ENCODE results near the gene ATAD1. TPM values are rescaled to one million over a fixed set of nuclear protein-coding genes. Genes with fewer than 3 reads are reported as not detected.
A peak's percentile ranks its signal among the peaks of the same experiment; 100 is the strongest.

Gene ATAD1
- total and polyA plus RNA-seq, 7 donors, result 38.6 to 84.6 (median 58.5) TPM

DNA sequence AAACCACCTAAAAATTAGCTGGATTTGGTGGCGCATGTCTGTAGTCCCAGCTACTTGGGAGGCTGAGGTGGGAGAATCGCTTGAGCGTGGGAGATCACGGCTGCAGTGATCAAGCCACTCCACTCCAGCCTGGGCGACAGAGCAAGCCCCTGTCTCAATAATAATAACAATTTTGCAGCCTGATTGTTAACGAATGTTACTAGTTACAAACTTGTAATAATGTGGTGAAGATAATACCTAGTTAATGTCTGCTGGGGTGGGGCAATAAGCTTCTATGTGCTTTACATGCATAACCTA is 1.2 kb upstream of the ATAD1 start:
- intact Hi-C loops (cut with DNase I), result no loop called here

GRCh38 chr10:87818505-87819288 is 671 bp upstream of the ATAD1 start:
- intact Hi-C loops (cut with DNase I), result no loop called here
- Histone ChIP-seq H3K27ac (peak overlapping the region; percentile 91), H3K27me3 (ENCODE audit: insufficient read depth in 3 of 3, low read length in 2 of 3) (no peaks in the 10 kb centered on the region), H3K4me1 (peaks cover 26% of the 10 kb centered on the region), H3K4me3 (peak overlapping the region; percentile 75), H3K9me3 (no peaks in the 10 kb centered on the region), H3K36me3 (ENCODE audit: insufficient read depth in 1 of 2, low read depth in 1 of 2) (peaks cover 0 to 7% of the 10 kb centered on the region in 2 donors)
- DNase-seq, result no peak
- ATAC-seq, result peak; percentile 29 to 50 (median 36)
- TF ChIP-seq, protein P1, sequence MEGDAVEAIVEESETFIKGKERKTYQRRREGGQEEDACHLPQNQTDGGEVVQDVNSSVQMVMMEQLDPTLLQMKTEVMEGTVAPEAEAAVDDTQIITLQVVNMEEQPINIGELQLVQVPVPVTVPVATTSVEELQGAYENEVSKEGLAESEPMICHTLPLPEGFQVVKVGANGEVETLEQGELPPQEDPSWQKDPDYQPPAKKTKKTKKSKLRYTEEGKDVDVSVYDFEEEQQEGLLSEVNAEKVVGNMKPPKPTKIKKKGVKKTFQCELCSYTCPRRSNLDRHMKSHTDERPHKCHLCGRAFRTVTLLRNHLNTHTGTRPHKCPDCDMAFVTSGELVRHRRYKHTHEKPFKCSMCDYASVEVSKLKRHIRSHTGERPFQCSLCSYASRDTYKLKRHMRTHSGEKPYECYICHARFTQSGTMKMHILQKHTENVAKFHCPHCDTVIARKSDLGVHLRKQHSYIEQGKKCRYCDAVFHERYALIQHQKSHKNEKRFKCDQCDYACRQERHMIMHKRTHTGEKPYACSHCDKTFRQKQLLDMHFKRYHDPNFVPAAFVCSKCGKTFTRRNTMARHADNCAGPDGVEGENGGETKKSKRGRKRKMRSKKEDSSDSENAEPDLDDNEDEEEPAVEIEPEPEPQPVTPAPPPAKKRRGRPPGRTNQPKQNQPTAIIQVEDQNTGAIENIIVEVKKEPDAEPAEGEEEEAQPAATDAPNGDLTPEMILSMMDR (IDR thresholded peaks at IDR 0.05), result no peak
- WGBS, 3 donors, result 13 to 17% (median 15%) methylated on average over 29 of the region's 29 CpGs

More for the DNA sequence above, 1.2 kb upstream of the ATAD1 start:
- DNase-seq (no peak), ATAC-seq (no peak)
- H3K27me3 ChIP-seq (ENCODE audit: insufficient read depth in 3 of 3, low read length in 2 of 3), result no peaks in the 10 kb centered on the region
- TF ChIP-seq, protein P1 (IDR thresholded peaks at IDR 0.05), result no peak
- no peak overlapping the region for H3K27ac ChIP-seq
- peaks cover 0 to 2% of the 10 kb centered on the region in 2 donors for H3K36me3 ChIP-seq (ENCODE audit: insufficient read depth in 1 of 2, low read depth in 1 of 2)
- peak overlapping the region; percentile 75 for H3K4me3 ChIP-seq
- H3K9me3 ChIP-seq, result no peaks in the 10 kb centered on the region
- H3K4me1 ChIP-seq, result peaks cover 26% of the 10 kb centered on the region
- 90 to 97% (median 91%) methylated on average over 6 of the region's 6 CpGs for WGBS, 3 donors

DNA sequence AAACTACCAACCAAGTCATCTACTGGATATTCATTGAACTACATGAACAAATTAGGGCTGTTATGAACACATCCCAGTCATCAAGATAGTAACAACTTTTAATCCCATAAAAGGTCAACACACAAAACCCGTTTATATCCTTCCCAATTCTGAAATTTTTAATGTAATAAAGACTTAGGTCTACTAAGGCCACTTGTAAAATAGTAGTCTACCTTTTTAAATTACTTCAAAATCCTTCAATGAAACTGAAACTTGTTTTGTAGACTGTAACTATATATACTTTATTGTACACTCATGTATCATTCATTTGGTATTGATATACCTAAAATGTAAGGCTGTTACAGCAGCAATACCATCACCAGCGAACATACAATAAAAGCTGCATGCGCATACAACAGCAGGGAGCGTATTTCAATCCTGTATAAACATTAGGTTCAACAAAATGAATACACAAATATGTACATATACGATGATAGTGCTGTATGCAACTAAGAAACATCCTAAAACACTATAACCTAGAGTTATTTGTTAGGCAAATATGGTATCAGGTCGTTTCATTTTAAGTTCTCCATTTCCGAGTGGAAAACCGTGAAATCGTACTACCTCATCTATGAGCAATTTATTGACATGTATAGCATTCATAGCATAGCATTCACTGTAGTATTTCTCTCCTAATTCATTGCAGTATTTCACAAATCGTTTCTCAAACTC is 973 bp downstream of the ATAD1 start:
- Histone ChIP-seq H3K27ac (peak overlapping the region; percentile 91), H3K4me3 (peak overlapping the region; percentile 75)
- 25 to 28% (median 28%) methylated on average over 10 of the region's 10 CpGs for WGBS, 3 donors

GRCh38 chr10:87816163-87816897 is 1.7 kb downstream of the ATAD1 start:
- no peaks in the 10 kb centered on the region for H3K27me3 ChIP-seq (ENCODE audit: insufficient read depth in 3 of 3, low read length in 2 of 3)
- intact Hi-C loops (cut with DNase I), result no loop called here
- WGBS, 3 donors, result 75 to 81% (median 78%) methylated on average over 9 of the region's 9 CpGs

More for the DNA sequence above, 973 bp downstream of the ATAD1 start:
- ATAC-seq, result no peak
- TF ChIP-seq, protein P1 (IDR thresholded peaks at IDR 0.05), result no peak
- intact Hi-C loops (cut with DNase I), result no loop called here
- H3K27me3 ChIP-seq (ENCODE audit: insufficient read depth in 3 of 3, low read length in 2 of 3), result no peaks in the 10 kb centered on the region
- H3K4me1 ChIP-seq, result peaks cover 26% of the 10 kb centered on the region
- H3K36me3 ChIP-seq (ENCODE audit: insufficient read depth in 1 of 2, low read depth in 1 of 2), result peaks cover 0 to 18% of the 10 kb centered on the region in 2 donors
- H3K9me3 ChIP-seq, result no peaks in the 10 kb centered on the region
- no peak for DNase-seq

More at GRCh38 chr10:87816163-87816897, 1.7 kb downstream of the ATAD1 start:
- Histone ChIP-seq H3K36me3 (ENCODE audit: insufficient read depth in 1 of 2, low read depth in 1 of 2) (peaks cover 0 to 24% of the 10 kb centered on the region in 2 donors), H3K4me3 (peak overlapping the region; percentile 75), H3K4me1 (peaks cover 26% of the 10 kb centered on the region), H3K9me3 (no peaks in the 10 kb centered on the region), H3K27ac (peak overlapping the region; percentile 91)
- DNase-seq (no peak), ATAC-seq (no peak)
- TF ChIP-seq, protein P1 (IDR thresholded peaks at IDR 0.05), result no peak

All from psoas muscle (tissue), 8 donors.